Tibial nerve (tissue), 4 donors: Measurements from ENCODE around the gene RIPK4.

Experiments
- CTCF ChIP-seq, 5 experiments: fragments of 200-600 bp in 3 of 5; fragments of 450-650 bp in 2 of 5; sonication (generic) in 3 of 5; IDR thresholded peaks; one replicate each; pipeline ENCODE4 v1.5.1; 2016 to 2019; ENCODE audit warnings: antibody characterized with exemption in 5 of 5, mild to moderate bottlenecking in 3 of 5, moderate library complexity in 2 of 5
- EP300 ChIP-seq, 2 donors: sonication (generic); formaldehyde crosslinking; IDR thresholded peaks; one replicate each; pipeline ENCODE4 v1.6.1; 2017; ENCODE audit warnings: antibody characterized with exemption in 2 of 2, mild to moderate bottlenecking in 1 of 2
- POLR2A ChIP-seq, 2 donors: fragments of 450-650 bp; IDR thresholded peaks; one replicate each; pipeline ENCODE4 v1.6.1; 2017; ENCODE audit warnings: antibody characterized with exemption in 2 of 2, mild to moderate bottlenecking in 2 of 2, moderate library complexity in 2 of 2

- no peak for TF ChIP-seq CTCF (IDR thresholded peaks at IDR 0.05)
- TF ChIP-seq POLR2A (IDR thresholded peaks at IDR 0.05) = no peak
- TF ChIP-seq EP300 (IDR thresholded peaks at IDR 0.05) = no peak
Observed at GRCh38 chr21:41778930-41779600, 12.2 kb upstream of the RIPK4 start.
